NCI-H146 treated with DMSO at 0.1 percent for 48 hours (cell line): ENCODE results near the gene PRKAG2.
"Not testable (repeated sequence)": the region's sequence is repeated elsewhere in the genome, so short reads cannot be mapped to it uniquely, and the experiment has no call there.

Source experiments
- DNase-seq: peaks from one replicate; lab custom pipeline; 2025; ENCODE audit not compliant: unreplicated experiment; lab: John Stamatoyannopoulos, UW

PRKAG2 gene

GRCh38 chr7:151885202-151885580 is 8.3 kb upstream of the PRKAG2 start:
- DNase-seq = no peak

GRCh38 chr7:151884312-151885201 is 7.6 kb upstream of the PRKAG2 start:
- DNase-seq = no peak

- no peak for DNase-seq
Measured at GRCh38 chr7:151883857-151884256, 6.9 kb upstream of the PRKAG2 start.

- DNase-seq = no peak
Measured at GRCh38 chr7:151882734-151883133, 5.8 kb upstream of the PRKAG2 start.

- DNase-seq = no peak
Measured at GRCh38 chr7:151880688-151881087, 3.8 kb upstream of the PRKAG2 start.

- no peak for DNase-seq
Measured at GRCh38 chr7:151877911-151878835, 1.3 kb upstream of the PRKAG2 start.

- no peak for DNase-seq
Measured at GRCh38 chr7:151875942-151876898, 695 bp downstream of the PRKAG2 start.

- DNase-seq = not testable (repeated sequence)
Measured at GRCh38 chr7:151874479-151874878, 2.4 kb downstream of the PRKAG2 start.

- DNase-seq = no peak
Measured at GRCh38 chr7:151873402-151873965, 3.4 kb downstream of the PRKAG2 start.

- no peak for DNase-seq
Measured at GRCh38 chr7:151872531-151873401, 4.1 kb downstream of the PRKAG2 start.

- no peak for DNase-seq
Measured at GRCh38 chr7:151871904-151872303, 5.0 kb downstream of the PRKAG2 start.

GRCh38 chr7:151871189-151871735 is 5.7 kb downstream of the PRKAG2 start:
- no peak for DNase-seq

GRCh38 chr7:151869968-151870918 is 6.7 kb downstream of the PRKAG2 start:
- no peak for DNase-seq

GRCh38 chr7:151869455-151869854 is 7.5 kb downstream of the PRKAG2 start:
- no peak for DNase-seq

GRCh38 chr7:151869109-151869428 is 7.8 kb downstream of the PRKAG2 start:
- no peak for DNase-seq

- no peak for DNase-seq
Measured at GRCh38 chr7:151868396-151869108, 8.4 kb downstream of the PRKAG2 start.

- no peak for DNase-seq
Measured at GRCh38 chr7:151867912-151868311, 9.0 kb downstream of the PRKAG2 start.
